Measurements from ENCODE around the gene BCL2L15. TPM values are rescaled to one million over a fixed set of nuclear protein-coding genes. Genes with fewer than 3 reads are reported as not detected.

Gene BCL2L15
- total and polyA plus RNA-seq, 10 of the 15 experiments (the other 5 are each of a cell fraction or from before 2014, with no cell fraction given): 0.42 to 1.2 (median 0.59) TPM

DNA sequence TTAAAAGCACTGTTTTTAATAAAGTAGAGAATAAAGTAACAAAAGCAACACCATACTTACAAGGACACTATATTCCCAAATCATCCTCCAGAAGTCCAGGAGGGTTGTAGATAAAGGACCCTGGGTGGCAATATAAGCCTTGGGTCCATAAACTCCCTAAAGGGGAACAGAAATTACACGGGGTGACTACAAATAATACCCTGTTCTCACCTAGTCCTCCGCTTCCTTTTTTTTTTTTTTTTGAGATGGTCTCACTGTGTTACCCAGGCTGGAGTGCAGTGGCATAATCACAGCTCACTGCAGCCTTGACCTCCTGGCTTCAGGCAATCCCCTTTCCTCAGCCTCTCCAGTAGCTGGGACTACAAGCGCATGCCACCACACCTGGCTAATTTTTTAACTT lies 29.0 kb downstream of the BCL2L15 start (continued):
- TF ChIP-seq PRDM15 (CRISPR knock-in tag; IDR thresholded peaks at IDR 0.05) (no peak), RCOR1 (conservative IDR thresholded peaks at IDR 0.05; ENCODE audit: low read depth, low read length) (no peak), EZH2 (IDR thresholded peaks at IDR 0.05; ENCODE audit: borderline replicate concordance, control insufficient read depth, low read depth, low read length) (no peak), EED (IDR thresholded peaks at IDR 0.05; ENCODE audit: low read depth) (peak; percentile 47), IRF5 (IDR thresholded peaks at IDR 0.05; ENCODE audit: borderline replicate concordance) (no peak), BACH1 (IDR thresholded peaks at IDR 0.05; ENCODE audit: borderline replicate concordance) (no peak), SIX5 (IDR thresholded peaks at IDR 0.05; ENCODE audit: low read depth, low read length, severe bottlenecking) (no peak), BCL11A (IDR thresholded peaks at IDR 0.05; ENCODE audit: low read depth, low read length) (no peak), SUZ12 (IDR thresholded peaks at IDR 0.05; ENCODE audit: unreplicated experiment) (no peak), POLR2AphosphoS5 (IDR thresholded peaks at IDR 0.05; ENCODE audit: low read length) (no peak), JUND (IDR thresholded peaks at IDR 0.05; ENCODE audit: low read depth, low read length) (no peak)
- TF ChIP-seq, protein P1, sequence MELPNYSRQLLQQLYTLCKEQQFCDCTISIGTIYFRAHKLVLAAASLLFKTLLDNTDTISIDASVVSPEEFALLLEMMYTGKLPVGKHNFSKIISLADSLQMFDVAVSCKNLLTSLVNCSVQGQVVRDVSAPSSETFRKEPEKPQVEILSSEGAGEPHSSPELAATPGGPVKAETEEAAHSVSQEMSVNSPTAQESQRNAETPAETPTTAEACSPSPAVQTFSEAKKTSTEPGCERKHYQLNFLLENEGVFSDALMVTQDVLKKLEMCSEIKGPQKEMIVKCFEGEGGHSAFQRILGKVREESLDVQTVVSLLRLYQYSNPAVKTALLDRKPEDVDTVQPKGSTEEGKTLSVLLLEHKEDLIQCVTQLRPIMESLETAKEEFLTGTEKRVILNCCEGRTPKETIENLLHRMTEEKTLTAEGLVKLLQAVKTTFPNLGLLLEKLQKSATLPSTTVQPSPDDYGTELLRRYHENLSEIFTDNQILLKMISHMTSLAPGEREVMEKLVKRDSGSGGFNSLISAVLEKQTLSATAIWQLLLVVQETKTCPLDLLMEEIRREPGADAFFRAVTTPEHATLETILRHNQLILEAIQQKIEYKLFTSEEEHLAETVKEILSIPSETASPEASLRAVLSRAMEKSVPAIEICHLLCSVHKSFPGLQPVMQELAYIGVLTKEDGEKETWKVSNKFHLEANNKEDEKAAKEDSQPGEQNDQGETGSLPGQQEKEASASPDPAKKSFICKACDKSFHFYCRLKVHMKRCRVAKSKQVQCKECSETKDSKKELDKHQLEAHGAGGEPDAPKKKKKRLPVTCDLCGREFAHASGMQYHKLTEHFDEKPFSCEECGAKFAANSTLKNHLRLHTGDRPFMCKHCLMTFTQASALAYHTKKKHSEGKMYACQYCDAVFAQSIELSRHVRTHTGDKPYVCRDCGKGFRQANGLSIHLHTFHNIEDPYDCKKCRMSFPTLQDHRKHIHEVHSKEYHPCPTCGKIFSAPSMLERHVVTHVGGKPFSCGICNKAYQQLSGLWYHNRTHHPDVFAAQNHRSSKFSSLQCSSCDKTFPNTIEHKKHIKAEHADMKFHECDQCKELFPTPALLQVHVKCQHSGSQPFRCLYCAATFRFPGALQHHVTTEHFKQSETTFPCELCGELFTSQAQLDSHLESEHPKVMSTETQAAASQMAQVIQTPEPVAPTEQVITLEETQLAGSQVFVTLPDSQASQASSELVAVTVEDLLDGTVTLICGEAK (IDR thresholded peaks at IDR 0.05; ENCODE audit: borderline replicate concordance): no peak
- TF ChIP-seq, protein P2, sequence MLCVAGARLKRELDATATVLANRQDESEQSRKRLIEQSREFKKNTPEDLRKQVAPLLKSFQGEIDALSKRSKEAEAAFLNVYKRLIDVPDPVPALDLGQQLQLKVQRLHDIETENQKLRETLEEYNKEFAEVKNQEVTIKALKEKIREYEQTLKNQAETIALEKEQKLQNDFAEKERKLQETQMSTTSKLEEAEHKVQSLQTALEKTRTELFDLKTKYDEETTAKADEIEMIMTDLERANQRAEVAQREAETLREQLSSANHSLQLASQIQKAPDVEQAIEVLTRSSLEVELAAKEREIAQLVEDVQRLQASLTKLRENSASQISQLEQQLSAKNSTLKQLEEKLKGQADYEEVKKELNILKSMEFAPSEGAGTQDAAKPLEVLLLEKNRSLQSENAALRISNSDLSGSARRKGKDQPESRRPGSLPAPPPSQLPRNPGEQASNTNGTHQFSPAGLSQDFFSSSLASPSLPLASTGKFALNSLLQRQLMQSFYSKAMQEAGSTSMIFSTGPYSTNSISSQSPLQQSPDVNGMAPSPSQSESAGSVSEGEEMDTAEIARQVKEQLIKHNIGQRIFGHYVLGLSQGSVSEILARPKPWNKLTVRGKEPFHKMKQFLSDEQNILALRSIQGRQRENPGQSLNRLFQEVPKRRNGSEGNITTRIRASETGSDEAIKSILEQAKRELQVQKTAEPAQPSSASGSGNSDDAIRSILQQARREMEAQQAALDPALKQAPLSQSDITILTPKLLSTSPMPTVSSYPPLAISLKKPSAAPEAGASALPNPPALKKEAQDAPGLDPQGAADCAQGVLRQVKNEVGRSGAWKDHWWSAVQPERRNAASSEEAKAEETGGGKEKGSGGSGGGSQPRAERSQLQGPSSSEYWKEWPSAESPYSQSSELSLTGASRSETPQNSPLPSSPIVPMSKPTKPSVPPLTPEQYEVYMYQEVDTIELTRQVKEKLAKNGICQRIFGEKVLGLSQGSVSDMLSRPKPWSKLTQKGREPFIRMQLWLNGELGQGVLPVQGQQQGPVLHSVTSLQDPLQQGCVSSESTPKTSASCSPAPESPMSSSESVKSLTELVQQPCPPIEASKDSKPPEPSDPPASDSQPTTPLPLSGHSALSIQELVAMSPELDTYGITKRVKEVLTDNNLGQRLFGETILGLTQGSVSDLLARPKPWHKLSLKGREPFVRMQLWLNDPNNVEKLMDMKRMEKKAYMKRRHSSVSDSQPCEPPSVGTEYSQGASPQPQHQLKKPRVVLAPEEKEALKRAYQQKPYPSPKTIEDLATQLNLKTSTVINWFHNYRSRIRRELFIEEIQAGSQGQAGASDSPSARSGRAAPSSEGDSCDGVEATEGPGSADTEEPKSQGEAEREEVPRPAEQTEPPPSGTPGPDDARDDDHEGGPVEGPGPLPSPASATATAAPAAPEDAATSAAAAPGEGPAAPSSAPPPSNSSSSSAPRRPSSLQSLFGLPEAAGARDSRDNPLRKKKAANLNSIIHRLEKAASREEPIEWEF (IDR thresholded peaks at IDR 0.05; ENCODE audit: insufficient replicate concordance, low read depth, low read length): no peak

Data from GM12878 (cell line).